GM12873 (cell line): ENCODE measurements around the gene RNF213.

Source experiments
- TF ChIP-seq, protein P1 (sequence below): IDR thresholded peaks from 2 replicates; pipeline ENCODE4 v1.5.1; 2012; ENCODE audit warnings: low read depth, mild to moderate bottlenecking, moderate library complexity, low read length, control low read depth; ENCODE audit not compliant: insufficient read depth; ENCODE audit errors: missing control alignments

The RNF213 gene

DNA sequence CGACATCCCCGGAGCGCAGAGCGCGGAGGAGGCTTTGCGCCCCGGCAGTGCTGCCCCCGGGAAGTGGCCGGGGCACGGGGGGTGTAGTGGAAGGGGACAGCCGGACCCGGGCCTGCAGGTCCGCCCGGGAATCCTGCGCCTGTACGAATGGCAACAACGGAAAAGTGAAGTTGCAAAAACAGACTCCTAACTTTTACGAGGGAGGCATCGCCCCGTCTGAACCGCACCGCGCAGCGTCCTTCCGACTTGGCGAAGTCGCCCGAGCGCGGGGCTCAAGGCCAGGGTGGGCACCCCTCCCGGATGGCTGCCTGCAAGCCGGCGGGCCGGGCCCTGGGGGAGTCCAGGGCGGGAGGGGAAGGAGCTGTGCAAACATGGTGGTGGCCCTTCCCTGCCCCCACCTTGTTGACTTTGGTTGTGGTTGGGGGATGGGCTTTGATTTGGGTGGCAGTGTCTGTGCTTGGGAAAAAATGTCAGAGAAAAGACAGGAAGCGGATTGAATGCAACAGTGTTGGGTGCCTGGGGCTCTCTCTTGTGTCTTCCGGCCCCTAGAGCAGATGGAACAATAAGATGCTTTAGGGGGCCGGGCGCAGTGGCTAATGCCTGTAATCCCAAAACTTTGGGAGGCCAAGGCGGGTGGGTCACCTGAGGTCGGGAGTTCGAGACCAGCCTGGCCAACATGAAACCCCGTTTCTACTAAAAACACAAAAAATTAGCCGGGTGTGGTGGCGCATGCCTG is 675 bp downstream of the RNF213 start:
- TF ChIP-seq, protein P1, sequence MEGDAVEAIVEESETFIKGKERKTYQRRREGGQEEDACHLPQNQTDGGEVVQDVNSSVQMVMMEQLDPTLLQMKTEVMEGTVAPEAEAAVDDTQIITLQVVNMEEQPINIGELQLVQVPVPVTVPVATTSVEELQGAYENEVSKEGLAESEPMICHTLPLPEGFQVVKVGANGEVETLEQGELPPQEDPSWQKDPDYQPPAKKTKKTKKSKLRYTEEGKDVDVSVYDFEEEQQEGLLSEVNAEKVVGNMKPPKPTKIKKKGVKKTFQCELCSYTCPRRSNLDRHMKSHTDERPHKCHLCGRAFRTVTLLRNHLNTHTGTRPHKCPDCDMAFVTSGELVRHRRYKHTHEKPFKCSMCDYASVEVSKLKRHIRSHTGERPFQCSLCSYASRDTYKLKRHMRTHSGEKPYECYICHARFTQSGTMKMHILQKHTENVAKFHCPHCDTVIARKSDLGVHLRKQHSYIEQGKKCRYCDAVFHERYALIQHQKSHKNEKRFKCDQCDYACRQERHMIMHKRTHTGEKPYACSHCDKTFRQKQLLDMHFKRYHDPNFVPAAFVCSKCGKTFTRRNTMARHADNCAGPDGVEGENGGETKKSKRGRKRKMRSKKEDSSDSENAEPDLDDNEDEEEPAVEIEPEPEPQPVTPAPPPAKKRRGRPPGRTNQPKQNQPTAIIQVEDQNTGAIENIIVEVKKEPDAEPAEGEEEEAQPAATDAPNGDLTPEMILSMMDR: no peak

DNA sequence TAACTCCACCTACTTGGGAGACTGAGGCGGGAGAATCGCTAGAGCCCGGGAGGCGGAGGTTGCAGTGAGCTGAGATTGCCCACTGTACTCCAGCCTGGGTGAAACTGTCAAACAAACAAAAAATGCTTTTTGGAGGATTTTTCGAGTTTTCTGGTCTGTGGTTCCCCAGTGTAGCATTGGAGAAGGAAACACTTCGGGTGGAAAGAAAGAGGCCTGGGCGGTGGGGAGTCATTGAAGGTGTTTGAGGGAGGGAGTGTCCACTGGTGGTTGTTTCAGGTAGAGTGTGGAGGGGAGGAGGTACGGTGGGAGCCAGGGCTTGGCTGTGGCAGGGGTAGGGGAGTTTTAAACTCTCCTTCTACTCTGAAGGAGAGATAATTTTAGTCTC is 1.2 kb downstream of the RNF213 start:
- TF ChIP-seq, protein P1: no peak

DNA sequence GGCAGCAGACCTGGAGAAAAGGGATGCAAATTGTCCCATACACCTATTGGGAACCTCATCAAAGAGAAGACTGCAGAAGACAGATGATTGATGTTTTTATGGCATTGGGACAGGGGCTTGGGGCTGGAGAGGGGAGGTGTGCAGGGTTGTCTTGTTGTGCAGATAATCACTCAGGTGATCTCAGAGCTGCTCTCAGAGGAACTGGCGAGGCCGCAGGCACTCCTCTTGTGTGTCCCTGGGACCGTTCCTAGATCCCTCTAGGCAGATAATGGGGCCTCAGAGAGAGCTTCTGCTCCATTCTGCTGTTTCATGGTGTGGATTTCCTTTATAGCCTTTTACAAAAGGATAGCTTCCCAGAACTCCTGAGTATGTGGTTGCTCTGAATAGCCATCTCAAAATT is 1.6 kb downstream of the RNF213 start:
- TF ChIP-seq, protein P1: no peak

DNA sequence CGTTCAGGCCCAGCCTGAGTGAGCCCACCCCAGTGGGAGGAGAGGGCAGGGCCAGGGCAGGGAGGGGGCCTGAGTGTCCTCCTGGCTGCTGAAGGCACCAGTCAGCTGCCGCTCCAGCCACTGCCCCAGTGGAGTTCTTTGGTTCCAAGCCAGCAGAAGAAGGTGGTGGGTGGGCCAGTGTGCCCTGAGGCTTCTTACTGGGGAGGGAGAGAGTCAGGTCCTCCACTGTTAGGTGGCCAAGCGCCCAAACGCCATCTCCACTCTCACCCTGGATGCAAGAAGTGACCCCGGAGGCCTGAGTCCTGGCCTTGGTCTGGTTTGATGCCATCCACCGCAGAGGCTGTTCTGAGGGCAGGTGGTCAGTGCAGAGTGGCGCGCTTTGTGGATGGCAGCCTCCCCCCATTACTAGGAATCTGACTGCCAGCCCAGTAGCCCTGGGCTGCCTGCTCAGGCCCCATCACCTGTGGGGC is 2.2 kb downstream of the RNF213 start:
- TF ChIP-seq, protein P1: no peak

DNA sequence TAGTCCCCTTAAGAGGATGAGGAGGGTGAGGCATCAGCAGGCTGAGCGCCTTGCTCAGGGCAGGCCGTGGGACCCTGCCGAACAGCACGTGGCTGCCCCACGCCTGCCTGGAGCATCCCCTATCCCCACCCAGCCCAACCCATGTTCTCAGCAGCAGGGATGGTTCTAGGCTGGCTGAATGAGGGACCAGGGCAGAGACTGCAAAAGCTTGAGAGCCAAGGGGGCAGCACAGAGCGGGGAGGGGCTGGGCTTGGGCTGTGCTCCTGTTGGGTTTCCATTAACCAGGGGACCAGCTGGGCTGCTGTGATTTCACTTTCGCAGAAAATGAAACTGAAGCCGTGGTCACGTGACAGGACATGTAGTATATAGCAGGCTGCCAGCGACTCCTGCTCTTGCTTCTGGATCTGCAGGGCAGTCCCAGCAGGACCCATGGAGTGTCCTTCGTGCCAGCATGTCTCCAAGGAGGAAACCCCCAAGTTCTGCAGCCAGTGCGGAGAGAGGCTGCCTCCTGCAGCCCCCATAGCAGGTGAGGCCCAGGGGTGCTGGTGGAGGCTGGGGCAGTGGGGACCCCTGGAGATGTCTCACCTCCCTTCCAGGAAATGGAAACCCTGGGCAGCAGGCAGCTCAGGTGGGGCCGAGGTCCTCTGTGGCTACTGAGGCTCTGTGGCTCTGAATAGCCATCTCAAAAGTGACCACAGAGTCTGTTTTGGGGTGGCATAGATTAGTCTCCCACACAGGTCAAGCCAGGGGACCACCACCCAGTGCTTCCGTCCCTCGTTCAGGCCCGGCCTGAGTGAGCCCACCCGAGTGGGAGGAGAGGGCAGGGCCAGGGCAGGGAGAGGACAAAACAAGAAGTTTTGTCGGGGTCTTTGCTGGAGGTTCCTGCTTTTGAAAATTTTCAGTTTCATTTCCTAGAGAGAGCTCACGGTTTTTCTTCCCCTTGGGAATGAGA is 2.9 kb downstream of the RNF213 start:
- TF ChIP-seq, protein P1: peak; percentile 26

DNA sequence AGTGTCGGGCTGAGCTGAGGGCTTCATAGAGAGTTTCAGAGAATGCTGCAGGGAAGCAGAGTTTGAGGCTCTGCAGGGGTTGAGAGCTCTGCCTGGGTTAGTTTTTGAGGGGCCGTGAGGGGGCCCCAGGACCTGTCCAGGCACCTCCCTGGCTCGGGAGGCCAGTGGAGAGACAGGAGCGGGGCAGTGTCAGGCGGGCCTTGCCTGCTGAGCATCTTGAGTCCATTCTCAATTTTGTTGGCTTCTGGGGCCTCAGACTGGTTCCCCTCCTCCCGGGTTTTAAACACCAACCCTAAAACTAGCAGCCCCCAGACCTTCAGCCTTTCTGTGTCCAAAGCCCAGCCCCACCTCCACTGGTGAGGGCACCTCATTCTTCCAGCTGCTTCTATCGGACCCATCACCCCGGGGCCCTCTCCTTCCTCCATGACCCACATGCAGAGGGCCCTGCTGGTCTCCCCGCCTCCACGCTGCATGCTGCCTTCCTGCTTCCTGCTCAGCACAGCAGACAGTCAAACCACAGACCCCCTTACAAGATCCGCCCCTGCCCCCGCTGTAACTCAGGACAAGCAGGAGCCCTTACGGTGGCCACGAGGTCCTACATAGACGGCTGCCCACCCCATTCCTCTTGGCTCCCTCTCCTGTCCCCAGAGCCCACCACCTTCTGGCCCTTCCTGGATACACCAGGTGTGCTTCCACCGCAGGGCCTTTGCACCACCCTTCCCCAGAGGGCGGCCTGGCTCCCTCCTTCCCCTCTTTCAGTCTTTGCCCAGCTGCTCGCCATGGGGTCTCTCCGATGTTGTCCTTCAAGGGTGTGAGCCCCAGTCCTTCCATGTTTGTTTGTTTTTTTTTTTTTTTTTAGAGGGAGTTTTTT is 3.8 kb downstream of the RNF213 start:
- TF ChIP-seq, protein P1: no peak
